HepG2 (cell line): ENCODE results near the gene MLST8. TPM values are rescaled to one million over a fixed set of nuclear protein-coding genes. Genes with fewer than 3 reads are reported as not detected.

Experiments
- ATAC-seq: fragments of 200-7000 bp; cut with Tn5 transposase; 3 replicates; pipeline ENCODE4 v1.9.1; 2020; ENCODE audit warnings: mild to moderate bottlenecking, moderate library complexity
- BruUV-seq: library from RNA; stranded (reverse); fragments of 400-500 nt; replicated peaks from 2 replicates; lab custom pipeline; 2021; lab: Mats Ljungman, UMichigan
- CTCF ChIA-PET: fragments of 300-600 bp; formaldehyde crosslinking; extraction: SDS; loops from one replicate; lab custom pipeline; 2021; ENCODE audit warnings: low total read pairs, inconsistent platforms, low intra/inter-chr PET ratio; lab: Yijun Ruan, JAX
- POLR2A ChIA-PET: fragments of 350-600 bp; sonication (Branson Sonifier 250); formaldehyde crosslinking; loops from one replicate; lab custom pipeline; 2020; ENCODE audit warnings: antibody characterized with exemption, inconsistent platforms; lab: Yijun Ruan, JAX
- DNase-seq: peaks from one replicate; pipeline ENCODE4 v3.0.0-alpha.2; 2015; ENCODE audit warnings: low spot score
- FAIRE-seq: peaks from 3 replicates; lab custom pipeline; 2011; peaks lifted over from hg19 to GRCh38; lab: Jason Lieb, UNC
- H2AFZ ChIP-seq: one replicate; pipeline ENCODE4 v1.6.1; 2011; ENCODE audit warnings: low read length, inconsistent platforms
- H3K27ac ChIP-seq: fragments of 300-600 bp; 3 replicates; pipeline ENCODE4 v1.8.0; 2011; ENCODE audit warnings: mixed run types, mild to moderate bottlenecking, mixed read lengths, low read length, inconsistent platforms; ENCODE audit not compliant: insufficient read depth; ENCODE audit errors: extremely low read length
- H3K27me3 ChIP-seq, 2 experiments: fragments of 200-600 bp in 1 of 2; 2 replicates in 1 of 2; 3 replicates in 1 of 2; pipeline versions ENCODE4 v1.6.0 to v1.8.0; 2011; ENCODE audit warnings: low read length in 2 of 2, mild to moderate bottlenecking in 2 of 2, moderate library complexity in 2 of 2, inconsistent platforms in 1 of 2; ENCODE audit not compliant: insufficient read depth in 2 of 2, control insufficient read depth in 1 of 2
- H3K36me3 ChIP-seq, 2 experiments: fragments of 200-600 bp in 1 of 2; replicated peaks in 1 of 2; 2 replicates in 1 of 2; 3 replicates in 1 of 2; pipeline versions ENCODE4 v1.5.1 to v1.8.0; 2011; ENCODE audit warnings: low read length in 2 of 2, inconsistent platforms in 1 of 2; ENCODE audit not compliant: insufficient read depth in 2 of 2, control insufficient read depth in 1 of 2
- H3K4me1 ChIP-seq: 2 replicates; pipeline ENCODE4 v1.5.1; 2012; ENCODE audit warnings: low read length, inconsistent platforms; ENCODE audit not compliant: insufficient read depth
- H3K4me2 ChIP-seq: 2 replicates; pipeline ENCODE4 v1.6.0; 2011; ENCODE audit warnings: low read depth, low read length, inconsistent platforms
- H3K4me3 ChIP-seq, 3 experiments: fragments of 200-600 bp in 1 of 3; sonication (generic), shearing (Covaris generic) in 1 of 3; replicated peaks in 1 of 3; 2 replicates each; pipeline ENCODE4 v1.5.1; 2011 to 2016; ENCODE audit warnings: low read length in 3 of 3, inconsistent platforms in 2 of 3, low read depth in 2 of 3, mild to moderate bottlenecking in 2 of 3, control low read depth in 1 of 3, mixed read lengths in 1 of 3; ENCODE audit not compliant: insufficient read depth in 1 of 3
- H3K79me2 ChIP-seq: one replicate; pipeline ENCODE4 v1.6.1; 2011; ENCODE audit warnings: low read length, inconsistent platforms; ENCODE audit not compliant: insufficient read depth
- H3K9ac ChIP-seq: 2 replicates; pipeline ENCODE4 v1.6.0; 2011; ENCODE audit warnings: mild to moderate bottlenecking, low read depth, low read length, inconsistent platforms; ENCODE audit not compliant: insufficient read depth
- H3K9me3 ChIP-seq: 2 replicates; pipeline ENCODE4 v1.5.1; 2012; ENCODE audit warnings: mild to moderate bottlenecking, low read length
- H4K20me1 ChIP-seq: 2 replicates; pipeline ENCODE4 v1.6.0; 2011; ENCODE audit warnings: inconsistent platforms, mild to moderate bottlenecking, low read length, moderate library complexity; ENCODE audit not compliant: insufficient read depth
- ARID5B ChIP-seq: IDR thresholded peaks from 2 replicates; pipeline ENCODE4 v1.4.0; 2020; ENCODE audit warnings: mild to moderate bottlenecking, missing genetic modification reagents
- BRF2 ChIP-seq: sonication (generic); formaldehyde crosslinking; IDR thresholded peaks from 2 replicates; pipeline ENCODE4 v1.8.1; 2022; ENCODE audit warnings: mild to moderate bottlenecking, missing genetic modification reagents
- FLYWCH1 ChIP-seq: sonication (generic); formaldehyde crosslinking; IDR thresholded peaks from 2 replicates; pipeline ENCODE4 v1.8.1; 2023; ENCODE audit warnings: mild to moderate bottlenecking, missing genetic modification reagents
- MAFF ChIP-seq: IDR thresholded peaks from 2 replicates; pipeline ENCODE4 v1.6.1; 2011; ENCODE audit warnings: low read depth, low read length, improper control_type of control experiment
- MED13 ChIP-seq: sonication (generic); formaldehyde crosslinking; IDR thresholded peaks from 2 replicates; pipeline ENCODE4 v1.5.0; 2020; ENCODE audit warnings: missing genetic modification reagents
- MNT ChIP-seq: fragments of 450-650 bp; IDR thresholded peaks from 2 replicates; pipeline ENCODE4 v1.6.1; 2016
- POLR2A ChIP-seq, 2 experiments: IDR thresholded peaks; 2 replicates each; pipeline ENCODE4 v1.6.1; 2011; ENCODE audit warnings: low read depth in 2 of 2, low read length in 2 of 2, mild to moderate bottlenecking in 1 of 2, moderate library complexity in 1 of 2; ENCODE audit not compliant: insufficient read depth in 1 of 2
- ZFP41 ChIP-seq: sonication (generic); formaldehyde crosslinking; IDR thresholded peaks from 2 replicates; pipeline ENCODE4 v1.4.0; 2020; ENCODE audit warnings: mild to moderate bottlenecking, missing genetic modification reagents, borderline replicate concordance
- ZKSCAN8 ChIP-seq: IDR thresholded peaks from 2 replicates; pipeline ENCODE4 v1.6.1; 2016; ENCODE audit warnings: borderline replicate concordance, missing genetic modification reagents, missing compliant biosample characterization
- ZNF121 ChIP-seq: sonication (generic); formaldehyde crosslinking; IDR thresholded peaks from 2 replicates; pipeline ENCODE4 v1.5.0; 2020; ENCODE audit warnings: mild to moderate bottlenecking, missing genetic modification reagents
- ZNF687 ChIP-seq: sonication (generic); formaldehyde crosslinking; IDR thresholded peaks from 2 replicates; pipeline ENCODE4 v1.5.1; 2020; ENCODE audit warnings: mild to moderate bottlenecking, missing genetic modification reagents, moderate library complexity
- ZNF704 ChIP-seq: sonication (generic); formaldehyde crosslinking; IDR thresholded peaks from 2 replicates; pipeline ENCODE4 v1.8.1; 2023; ENCODE audit warnings: mild to moderate bottlenecking, inconsistent platforms, moderate library complexity, missing genetic modification reagents, borderline replicate concordance
- ZNF780A ChIP-seq: sonication (generic); formaldehyde crosslinking; IDR thresholded peaks from 2 replicates; pipeline ENCODE4 v1.8.0; 2022; ENCODE audit warnings: mild to moderate bottlenecking, missing genetic modification reagents, moderate library complexity
- WGBS: methylation state at CpG from one replicate; pipeline ENCODE4 v1.1.6; 2017; ENCODE audit warnings: low lambda C conversion rate; 5-methylcytosine and 5-hydroxymethylcytosine counted together
- in situ Hi-C: cut with HindIII; loops from 2 replicates; pipeline ENCODE4 v1.10.0; 2017; ENCODE audit warnings: low pct_unique_long_range_greater_than_20kb; ENCODE audit not compliant: extremely low pct_ligation_motif_present
- intact Hi-C: fragments of 100-400 bp; cut with micrococcal nuclease; formaldehyde crosslinking; loops from one replicate; pipeline ENCODE4 v1.10.0; 2022; ENCODE audit not compliant: unreplicated experiment
- polyA plus RNA-seq, 8 experiments: library from polyadenylated mRNA; depleted of rRNA in 3 of 8; stranded (reverse) in 7 of 8; unstranded in 1 of 8; fragments of >200 nt; fragmentation: Illumina TruSeq in 4 of 8; extraction: Trizol in 4 of 8; gene quantifications; 2 replicates each; pipeline versions ENCODE4 v1.2.1 to v1.2.3, GENCODE V29; 2011 to 2016; ENCODE audit warnings: low read depth in 4 of 8, missing spikeins in 1 of 8, mixed read lengths in 1 of 8; ENCODE audit not compliant: insufficient read depth in 1 of 8
- total RNA-seq, 5 experiments: library from RNA; depleted of rRNA; stranded (reverse); fragments of >200 nt; fragmentation: Illumina TruSeq; extraction: Trizol; gene quantifications; 2 replicates each; pipeline ENCODE4 v1.2.3, GENCODE V29; 2016; ENCODE audit warnings: low read depth in 1 of 5

MLST8 gene
- total and polyA plus RNA-seq, 2 of the 13 experiments (the other 11 are each of a cell fraction or from before 2014, with no cell fraction given), result 30.8 to 72.7 TPM

GRCh38 chr16:2184346-2184745 is 20.9 kb upstream of the MLST8 start:
- Histone ChIP-seq H3K27me3 (no peaks in the 10 kb centered on the region), H3K9me3 (no peaks in the 10 kb centered on the region), H3K4me1 (peaks cover 18% of the 10 kb centered on the region), H3K79me2 (no peaks in the 10 kb centered on the region), H4K20me1 (no peaks in the 10 kb centered on the region), H3K9ac (no peak overlapping the region), H3K4me2 (no peak overlapping the region), H3K4me3 (no peak overlapping the region), H3K27ac (no peak overlapping the region), H2AFZ (no peak overlapping the region), H3K36me3 (no peaks in the 10 kb centered on the region)
- WGBS, result 87% methylated on average over 17 of the region's 19 CpGs
- ChIA-PET CTCF (no interaction called here), POLR2A (interaction anchor here (1.2 kb wide), 1 partner anchor 29 kb away, joined by 4 read pairs; the partner anchor contains the start of gene TRAF7)
- BruUV-seq, result no TSS peak
- FAIRE-seq (no peak), DNase-seq (no peak), ATAC-seq (no peak)
- intact Hi-C loops (no loop called here), in situ Hi-C loops (no loop called here)
- no peak for TF ChIP-seq ARID5B (CRISPR knock-in tag)
- no peak for TF ChIP-seq MAFF
- no peak for TF ChIP-seq FLYWCH1 (CRISPR knock-in tag)
- no peak for TF ChIP-seq BRF2 (CRISPR knock-in tag)
- TF ChIP-seq POLR2A (IDR thresholded peaks at IDR 0.05; ENCODE audit: insufficient read depth in 1 of 2, low read depth in 2 of 2, low read length in 2 of 2), result no peak
- no peak for TF ChIP-seq ZNF121 (CRISPR knock-in tag)
- TF ChIP-seq MED13 (CRISPR knock-in tag), result no peak
- TF ChIP-seq MNT, result no peak
- TF ChIP-seq ZNF704 (CRISPR knock-in tag), result no peak
- TF ChIP-seq ZFP41, result no peak
- no peak for TF ChIP-seq ZKSCAN8 (CRISPR knock-in tag)
- no peak for TF ChIP-seq ZNF687 (CRISPR knock-in tag)
- no peak for TF ChIP-seq ZNF780A
